ENCODE data around the gene HLA-DPB1.

Gene HLA-DPB1

GRCh38 chr6:33075568-33076405 is at the start of gene HLA-DPB1:
Gene HLA-DPB1 (plus strand): TSS chr6:33075990. CDS start chr6:33076042, 52 bp downstream.
- Histone ChIP-seq H3K4me3 (ENCODE audit: low read length) (no peak within 1 kb of the TSS), H3K27ac (ENCODE audit: low read length) (no peak within 1 kb of the TSS)
- WGBS (ENCODE audit: insufficient coverage, insufficient read length) = no CpG with 5 or more reads among the region's 10 CpGs

DNA sequence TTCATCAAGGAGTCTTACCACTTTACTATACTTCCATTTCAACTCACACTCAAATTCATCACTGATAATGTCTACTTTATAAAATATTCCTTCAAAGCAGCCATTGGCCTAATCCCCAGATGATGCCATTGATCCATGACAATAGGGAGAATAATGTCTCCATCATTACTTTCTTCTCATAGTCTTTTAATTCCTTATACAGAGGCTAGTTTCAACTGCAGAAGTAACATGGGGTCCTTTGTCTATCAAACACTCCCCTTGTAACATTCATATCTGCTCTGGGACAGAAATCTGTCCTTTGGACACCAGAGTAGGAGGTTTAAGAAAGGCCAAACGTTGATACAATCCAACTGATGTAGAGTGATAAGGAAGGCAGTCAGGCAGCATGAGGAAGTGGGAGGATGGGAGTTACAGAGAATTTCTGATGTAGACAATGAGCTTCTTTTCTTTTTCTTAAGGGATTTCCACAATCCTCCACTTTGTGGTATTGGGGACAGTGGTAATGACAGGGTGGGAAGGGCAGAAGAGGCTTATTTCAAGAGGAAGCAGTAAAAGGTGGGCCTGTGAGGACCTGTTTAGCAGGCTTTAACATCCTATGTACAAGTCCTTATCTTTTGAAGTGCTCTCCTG is 47.5 kb upstream of the HLA-DPB1 start:
- Histone ChIP-seq H3K9me3 (ENCODE audit: control insufficient read depth, insufficient read depth, low read length) (no peaks in the 10 kb centered on the region), H3K27me3 (ENCODE audit: control insufficient read depth, insufficient read depth, low read length) (no peaks in the 10 kb centered on the region), H3K4me1 (ENCODE audit: control insufficient read depth, insufficient read depth, low read length) (no peaks in the 10 kb centered on the region), H3K27ac (ENCODE audit: low read length) (no peak overlapping the region), H3K4me3 (ENCODE audit: low read length) (no peak overlapping the region), H3K36me3 (ENCODE audit: control insufficient read depth, insufficient read depth, low read length) (no peaks in the 10 kb centered on the region)
- DNase-seq (ENCODE audit: low read depth, low spot score) = no peak
- no CpG with 5 or more reads among the region's 1 CpG for WGBS (ENCODE audit: insufficient coverage, insufficient read length)

More at GRCh38 chr6:33075568-33076405, at the start of gene HLA-DPB1:
- DNase-seq (ENCODE audit: low read depth, low spot score) = no peak
- H3K9me3 ChIP-seq (ENCODE audit: control insufficient read depth, insufficient read depth, low read length) = no peaks in the 10 kb centered on the region
- H3K4me1 ChIP-seq (ENCODE audit: control insufficient read depth, insufficient read depth, low read length) = no peaks in the 10 kb centered on the region
- H3K27me3 ChIP-seq (ENCODE audit: control insufficient read depth, insufficient read depth, low read length) = no peaks in the 10 kb centered on the region
- no peaks in the 10 kb centered on the region for H3K36me3 ChIP-seq (ENCODE audit: control insufficient read depth, insufficient read depth, low read length)

GRCh38 chr6:33029328-33030184 is 46.2 kb upstream of the HLA-DPB1 start:
- Histone ChIP-seq H3K4me3 (ENCODE audit: low read length) (no peak overlapping the region), H3K9me3 (ENCODE audit: control insufficient read depth, insufficient read depth, low read length) (no peaks in the 10 kb centered on the region), H3K27ac (ENCODE audit: low read length) (no peak overlapping the region), H3K27me3 (ENCODE audit: control insufficient read depth, insufficient read depth, low read length) (no peaks in the 10 kb centered on the region), H3K36me3 (ENCODE audit: control insufficient read depth, insufficient read depth, low read length) (no peaks in the 10 kb centered on the region), H3K4me1 (ENCODE audit: control insufficient read depth, insufficient read depth, low read length) (no peaks in the 10 kb centered on the region)
- DNase-seq (ENCODE audit: low read depth, low spot score) = no peak
- WGBS (ENCODE audit: insufficient coverage, insufficient read length) = no CpG with 5 or more reads among the region's 6 CpGs

GRCh38 chr6:33030245-33030644 is 45.5 kb upstream of the HLA-DPB1 start:
- H3K9me3 ChIP-seq (ENCODE audit: control insufficient read depth, insufficient read depth, low read length) = no peaks in the 10 kb centered on the region
- H3K27me3 ChIP-seq (ENCODE audit: control insufficient read depth, insufficient read depth, low read length) = no peaks in the 10 kb centered on the region
- no peak overlapping the region for H3K27ac ChIP-seq (ENCODE audit: low read length)
- no peaks in the 10 kb centered on the region for H3K36me3 ChIP-seq (ENCODE audit: control insufficient read depth, insufficient read depth, low read length)
- no CpG with 5 or more reads among the region's 3 CpGs for WGBS (ENCODE audit: insufficient coverage, insufficient read length)
- no peaks in the 10 kb centered on the region for H3K4me1 ChIP-seq (ENCODE audit: control insufficient read depth, insufficient read depth, low read length)
- no peak for DNase-seq (ENCODE audit: low read depth, low spot score)
- no peak overlapping the region for H3K4me3 ChIP-seq (ENCODE audit: low read length)

DNA sequence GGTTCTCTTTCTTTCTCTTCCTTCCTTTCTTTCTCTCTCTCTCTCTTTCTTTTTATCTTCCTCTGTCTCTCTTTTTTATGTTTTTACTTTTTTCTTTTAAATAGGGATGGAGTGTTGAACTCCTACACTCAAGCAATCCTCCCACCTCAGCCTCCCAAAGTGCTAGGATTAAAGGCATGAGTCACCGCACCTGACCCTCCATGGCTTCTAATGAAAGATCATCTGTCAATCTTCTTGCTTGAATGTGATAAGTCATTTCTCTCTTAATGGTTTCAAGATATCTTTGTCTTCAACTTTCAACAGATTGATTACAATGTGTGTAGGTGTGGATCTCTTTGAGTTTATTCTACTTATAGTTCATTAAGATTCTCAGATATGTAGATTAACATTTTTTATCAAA is 41.2 kb upstream of the HLA-DPB1 start:
- no peak overlapping the region for H3K27ac ChIP-seq (ENCODE audit: low read length)
- no peak overlapping the region for H3K4me3 ChIP-seq (ENCODE audit: low read length)
- H3K4me1 ChIP-seq (ENCODE audit: control insufficient read depth, insufficient read depth, low read length) = no peaks in the 10 kb centered on the region
- DNase-seq (ENCODE audit: low read depth, low spot score) = no peak
- no peaks in the 10 kb centered on the region for H3K27me3 ChIP-seq (ENCODE audit: control insufficient read depth, insufficient read depth, low read length)
- H3K36me3 ChIP-seq (ENCODE audit: control insufficient read depth, insufficient read depth, low read length) = no peaks in the 10 kb centered on the region
- H3K9me3 ChIP-seq (ENCODE audit: control insufficient read depth, insufficient read depth, low read length) = no peaks in the 10 kb centered on the region
- WGBS (ENCODE audit: insufficient coverage, insufficient read length) = no CpG with 5 or more reads among the region's 1 CpG

GRCh38 chr6:33036535-33036934 is 39.3 kb upstream of the HLA-DPB1 start:
- Histone ChIP-seq H3K9me3 (ENCODE audit: control insufficient read depth, insufficient read depth, low read length) (no peaks in the 10 kb centered on the region), H3K27ac (ENCODE audit: low read length) (no peak overlapping the region), H3K27me3 (ENCODE audit: control insufficient read depth, insufficient read depth, low read length) (no peaks in the 10 kb centered on the region), H3K36me3 (ENCODE audit: control insufficient read depth, insufficient read depth, low read length) (no peaks in the 10 kb centered on the region), H3K4me1 (ENCODE audit: control insufficient read depth, insufficient read depth, low read length) (no peaks in the 10 kb centered on the region), H3K4me3 (ENCODE audit: low read length) (no peak overlapping the region)
- no peak for DNase-seq (ENCODE audit: low read depth, low spot score)
- WGBS (ENCODE audit: insufficient coverage, insufficient read length) = no CpG with 5 or more reads among the region's 1 CpG

DNA sequence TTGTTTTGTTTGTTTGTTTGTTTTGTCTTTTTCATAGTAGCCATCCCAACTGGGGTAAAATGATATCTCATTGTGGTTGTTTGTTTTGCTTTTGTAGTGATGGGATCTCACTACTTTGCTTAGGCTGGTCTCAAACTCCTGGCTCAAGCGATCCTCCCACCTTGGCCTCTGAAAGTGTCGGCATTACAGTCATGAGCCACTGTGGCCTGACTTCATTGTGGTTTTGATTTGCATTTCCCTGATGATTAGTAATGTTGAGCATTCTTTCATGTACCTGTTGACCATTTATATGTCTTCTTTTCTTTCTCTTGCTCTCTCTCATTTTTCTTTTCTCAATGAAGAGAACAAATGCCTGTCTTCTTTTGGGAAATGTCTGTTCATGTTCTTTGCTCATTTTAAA is 35.6 kb upstream of the HLA-DPB1 start:
- no peak overlapping the region for H3K4me3 ChIP-seq (ENCODE audit: low read length)
- no peaks in the 10 kb centered on the region for H3K36me3 ChIP-seq (ENCODE audit: control insufficient read depth, insufficient read depth, low read length)
- WGBS (ENCODE audit: insufficient coverage, insufficient read length) = no CpG with 5 or more reads among the region's 2 CpGs
- no peaks in the 10 kb centered on the region for H3K4me1 ChIP-seq (ENCODE audit: control insufficient read depth, insufficient read depth, low read length)
- H3K9me3 ChIP-seq (ENCODE audit: control insufficient read depth, insufficient read depth, low read length) = no peaks in the 10 kb centered on the region
- no peak overlapping the region for H3K27ac ChIP-seq (ENCODE audit: low read length)
- H3K27me3 ChIP-seq (ENCODE audit: control insufficient read depth, insufficient read depth, low read length) = no peaks in the 10 kb centered on the region
- DNase-seq (ENCODE audit: low read depth, low spot score) = no peak

DNA sequence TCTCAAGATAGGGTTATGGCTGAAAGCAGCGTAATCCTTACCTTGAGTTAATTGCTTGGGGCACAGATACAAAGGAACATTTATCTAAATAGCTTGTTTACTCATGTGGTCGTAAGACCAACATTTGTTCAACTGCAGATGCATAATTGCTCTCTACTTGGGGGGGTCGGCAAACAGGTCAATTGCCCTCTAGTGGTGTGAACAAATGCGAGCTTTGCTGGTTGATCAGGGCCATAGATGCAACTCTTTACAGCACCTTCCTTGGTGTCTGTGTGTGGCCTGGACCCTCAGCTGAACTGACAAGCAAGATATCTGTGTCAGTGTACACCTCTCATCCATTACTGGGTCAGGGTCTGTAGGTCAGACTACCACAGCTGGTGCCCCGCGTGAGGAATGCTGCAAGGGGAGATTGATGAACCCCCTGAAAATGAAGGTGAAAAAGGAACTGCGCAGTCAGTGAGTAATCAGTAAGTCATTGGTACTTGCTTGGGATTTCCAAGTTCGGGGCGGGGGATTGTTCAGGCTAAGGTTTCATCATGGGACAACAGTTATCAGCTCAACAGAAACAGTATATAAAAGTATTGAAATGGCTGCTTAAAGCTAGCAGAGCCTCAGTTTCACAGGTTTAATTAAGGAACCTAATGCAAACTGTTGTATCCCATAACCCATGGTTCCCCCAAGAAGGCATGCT is 26.3 kb upstream of the HLA-DPB1 start:
- no peak for DNase-seq (ENCODE audit: low read depth, low spot score)
- H3K27ac ChIP-seq (ENCODE audit: low read length) = no peak overlapping the region
- no CpG with 5 or more reads among the region's 9 CpGs for WGBS (ENCODE audit: insufficient coverage, insufficient read length)
- H3K9me3 ChIP-seq (ENCODE audit: control insufficient read depth, insufficient read depth, low read length) = no peaks in the 10 kb centered on the region
- H3K27me3 ChIP-seq (ENCODE audit: control insufficient read depth, insufficient read depth, low read length) = no peaks in the 10 kb centered on the region
- H3K4me3 ChIP-seq (ENCODE audit: low read length) = no peak overlapping the region
- H3K36me3 ChIP-seq (ENCODE audit: control insufficient read depth, insufficient read depth, low read length) = no peaks in the 10 kb centered on the region
- H3K4me1 ChIP-seq (ENCODE audit: control insufficient read depth, insufficient read depth, low read length) = peaks cover 3% of the 10 kb centered on the region; the same call in 1 of the 2 replicates

DNA sequence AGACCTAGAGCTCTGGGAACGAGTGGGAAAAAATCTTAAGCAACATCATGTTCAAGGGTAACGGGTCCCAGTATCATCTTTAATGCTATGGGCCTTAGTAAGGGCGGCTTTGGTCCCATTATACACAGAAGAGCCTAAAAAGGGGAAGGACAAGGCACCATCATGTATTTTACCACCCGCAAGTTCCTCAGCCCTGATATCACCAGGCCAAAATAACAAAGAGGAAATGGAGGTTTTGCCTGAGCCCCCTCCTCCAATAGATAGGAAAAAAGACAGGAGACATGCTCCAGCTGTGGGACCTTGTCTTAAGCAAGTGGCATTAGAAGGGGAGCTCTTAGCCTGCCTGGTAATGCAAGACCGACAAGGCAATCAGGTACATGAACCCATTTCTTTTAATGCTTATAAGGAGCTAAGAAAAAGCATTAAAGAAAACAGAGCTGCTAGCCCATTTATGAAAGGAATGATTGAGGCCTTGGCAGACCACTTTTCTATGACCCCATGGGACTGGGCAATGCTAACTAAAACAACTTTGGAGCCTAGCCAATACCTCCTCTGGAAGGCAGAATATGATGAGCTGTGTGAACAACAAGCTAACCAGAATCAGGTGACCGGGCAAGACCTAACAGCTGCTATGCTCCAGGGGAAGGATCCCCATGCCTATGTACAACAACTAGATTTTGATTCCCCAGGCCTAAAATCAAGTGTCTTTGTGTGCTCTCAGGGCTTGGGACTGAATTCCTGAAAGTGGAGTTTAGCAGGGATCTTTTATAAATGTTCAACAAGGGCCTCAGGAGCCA is 25.6 kb upstream of the HLA-DPB1 start:
- H3K27ac ChIP-seq (ENCODE audit: low read length) = no peak overlapping the region
- DNase-seq (ENCODE audit: low read depth, low spot score) = no peak
- peaks cover 3% of the 10 kb centered on the region; the same call in 1 of the 2 replicates for H3K4me1 ChIP-seq (ENCODE audit: control insufficient read depth, insufficient read depth, low read length)
- no peaks in the 10 kb centered on the region for H3K27me3 ChIP-seq (ENCODE audit: control insufficient read depth, insufficient read depth, low read length)
- no peaks in the 10 kb centered on the region for H3K36me3 ChIP-seq (ENCODE audit: control insufficient read depth, insufficient read depth, low read length)
- no peak overlapping the region for H3K4me3 ChIP-seq (ENCODE audit: low read length)
- WGBS (ENCODE audit: insufficient coverage, insufficient read length) = no CpG with 5 or more reads among the region's 6 CpGs
- H3K9me3 ChIP-seq (ENCODE audit: control insufficient read depth, insufficient read depth, low read length) = no peaks in the 10 kb centered on the region

Data from iPS DF 6.9 (cell line).